CD14-positive monocyte (primary cell): Measurements from ENCODE around the gene TRIM3. TPM values are rescaled to one million over a fixed set of nuclear protein-coding genes. Genes with fewer than 3 reads are reported as not detected.
A peak's percentile ranks its signal among the peaks of the same experiment; 100 is the strongest.

Source experiments
- DNase-seq, 3 donors: peaks; one replicate each; pipeline ENCODE4 v3.0.0-alpha.2; 2011 to 2022
- H2AFZ ChIP-seq: 2 replicates; pipeline ENCODE4 v1.6.0; 2012; ENCODE audit warnings: mild to moderate bottlenecking, low read depth, low read length, inconsistent platforms; ENCODE audit not compliant: insufficient read depth, poor library complexity, severe bottlenecking
- H3K27ac ChIP-seq, 2 donors: 1 replicate in 1 of 2; 2 replicates in 1 of 2; pipeline ENCODE4 v1.5.1; 2012 to 2013; ENCODE audit warnings: low read length in 2 of 2, control low read depth in 1 of 2, inconsistent platforms in 1 of 2, low read depth in 1 of 2, mild to moderate bottlenecking in 1 of 2
- H3K27me3 ChIP-seq, 2 donors: one replicate each; pipeline versions ENCODE4 v1.6.0 to v1.6.1; 2011 to 2013; ENCODE audit warnings: low read length in 2 of 2; ENCODE audit not compliant: control insufficient read depth in 2 of 2, insufficient read depth in 2 of 2
- H3K36me3 ChIP-seq, 2 donors: replicated peaks in 1 of 2; 1 replicate in 1 of 2; 2 replicates in 1 of 2; pipeline versions ENCODE4 v1.5.1 to v1.6.1; 2012 to 2013; ENCODE audit warnings: low read length in 2 of 2, control low read depth in 1 of 2, inconsistent platforms in 1 of 2, mild to moderate bottlenecking in 1 of 2; ENCODE audit not compliant: insufficient read depth in 2 of 2, control insufficient read depth in 1 of 2
- H3K4me1 ChIP-seq, 2 donors: 1 replicate in 1 of 2; 2 replicates in 1 of 2; pipeline versions ENCODE4 v1.5.1 to v1.6.1; 2012 to 2013; ENCODE audit warnings: low read length in 2 of 2, control low read depth in 1 of 2, inconsistent platforms in 1 of 2, mild to moderate bottlenecking in 1 of 2, moderate library complexity in 1 of 2; ENCODE audit not compliant: insufficient read depth in 2 of 2, control insufficient read depth in 1 of 2
- H3K4me2 ChIP-seq: replicated peaks from 2 replicates; pipeline ENCODE3; 2012; ENCODE audit warnings: low read length, moderate library complexity, mild to moderate bottlenecking; ENCODE audit not compliant: poor library complexity, severe bottlenecking; ENCODE audit errors: extremely low read depth
- H3K4me3 ChIP-seq, 3 experiments: fragments of 200-600 bp in 1 of 3; sonication (generic) in 1 of 3; replicated peaks in 1 of 3; 1 replicate in 2 of 3; 2 replicates in 1 of 3; pipeline ENCODE4 v1.5.1; 2011 to 2013; ENCODE audit warnings: low read length in 3 of 3, mild to moderate bottlenecking in 3 of 3, control low read depth in 2 of 3, low read depth in 2 of 3, inconsistent platforms in 1 of 3, moderate library complexity in 1 of 3
- H3K79me2 ChIP-seq: 2 replicates; pipeline ENCODE4 v1.6.0; 2012; ENCODE audit warnings: mild to moderate bottlenecking, control low read depth, inconsistent platforms, low read length, moderate library complexity; ENCODE audit not compliant: insufficient read depth
- H3K9ac ChIP-seq: 2 replicates; pipeline ENCODE4 v1.6.0; 2017; ENCODE audit warnings: low read length, mild to moderate bottlenecking; ENCODE audit not compliant: insufficient read depth, poor library complexity, severe bottlenecking
- H3K9me3 ChIP-seq, 2 donors: replicated peaks in 1 of 2; 1 replicate in 1 of 2; 2 replicates in 1 of 2; pipeline versions ENCODE4 v1.5.1 to v1.6.1; 2012 to 2013; ENCODE audit warnings: low read length in 2 of 2, control low read depth in 1 of 2; ENCODE audit not compliant: control insufficient read depth in 1 of 2, insufficient read depth in 1 of 2
- H4K20me1 ChIP-seq: 2 replicates; pipeline ENCODE4 v1.6.0; 2012; ENCODE audit warnings: mild to moderate bottlenecking, low read length, control low read depth, moderate library complexity; ENCODE audit not compliant: insufficient read depth
- H3K27ac Mint-ChIP-seq, 7 donors: one replicate each; pipeline ENCODE4 v1.8.0; 2020; ENCODE audit warnings: mild to moderate bottlenecking in 7 of 7, mixed read lengths in 7 of 7, moderate library complexity in 6 of 7, inconsistent platforms in 2 of 7
- H3K27me3 Mint-ChIP-seq, 3 donors: one replicate each; pipeline ENCODE4 v1.8.0; 2021 to 2022; ENCODE audit warnings: low read depth in 3 of 3, mild to moderate bottlenecking in 3 of 3, mixed read lengths in 3 of 3, moderate library complexity in 3 of 3, inconsistent platforms in 1 of 3
- H3K36me3 Mint-ChIP-seq, 2 donors: one replicate each; pipeline ENCODE4 v1.8.0; 2020; ENCODE audit warnings: mixed read lengths in 2 of 2, inconsistent platforms in 1 of 2, mild to moderate bottlenecking in 1 of 2
- H3K4me1 Mint-ChIP-seq: one replicate; pipeline ENCODE4 v1.8.0; 2020; ENCODE audit warnings: mild to moderate bottlenecking, mixed read lengths
- H3K4me3 Mint-ChIP-seq, 2 donors: one replicate each; pipeline ENCODE4 v1.8.0; 2020; ENCODE audit warnings: mild to moderate bottlenecking in 2 of 2, mixed read lengths in 2 of 2, moderate library complexity in 1 of 2
- H3K9me3 Mint-ChIP-seq, 7 donors: one replicate each; pipeline ENCODE4 v1.8.0; 2020 to 2022; ENCODE audit warnings: mixed read lengths in 7 of 7, mild to moderate bottlenecking in 6 of 7, moderate library complexity in 6 of 7, inconsistent platforms in 2 of 7
- CTCF ChIP-seq: fragments of 200-600 bp; IDR thresholded peaks from one replicate; pipeline ENCODE4 v1.8.0; 2022; ENCODE audit warnings: antibody characterized with exemption, mild to moderate bottlenecking
- WGBS: methylation state at CpG from one replicate; pipeline ENCODE4 v1.1.5; 2013; ENCODE audit warnings: missing lambda C conversion rate; ENCODE audit not compliant: insufficient coverage; 5-methylcytosine and 5-hydroxymethylcytosine counted together
- intact Hi-C, 2 donors: fragments of 100-400 bp; cut with micrococcal nuclease; formaldehyde crosslinking; loops; one replicate each; pipeline versions ENCODE4 v1.15.0 to v1.15.1; 2023
- polyA plus RNA-seq, 3 donors: library from polyadenylated mRNA; depleted of rRNA in 1 of 3; unstranded in 2 of 3; stranded (reverse) in 1 of 3; fragments of 300-500 nt in 2 of 3; fragments of >200 nt in 1 of 3; fragmentation: Illumina TruSeq in 2 of 3; gene quantifications; 1 replicate in 2 of 3; 2 replicates in 1 of 3; pipeline ENCODE4 v1.2.3, GENCODE V29; 2012 to 2021

Gene TRIM3
- polyA plus RNA-seq, 3 donors, result 1.7 to 36.2 (median 3.3) TPM

GRCh38 chr11:6474413-6474792 lies 662 bp upstream of the TRIM3 start:
- Histone ChIP-seq H3K4me3 (peak overlapping the region; percentile 29 to 87 (median 51)), H3K9ac (peak overlapping the region; percentile 79)
- no peak for DNase-seq

GRCh38 chr11:6472934-6473333 lies 807 bp downstream of the TRIM3 start:
- no peak overlapping the region for H3K27ac ChIP-seq
- H3K27me3 ChIP-seq, result no peaks in the 10 kb centered on the region
- Mint-ChIP-seq H3K9me3 (no peaks in the 10 kb centered on the region), H3K27me3 (peaks cover 0 to 5% (median 1%) of the 10 kb centered on the region in 3 donors), H3K27ac (peak overlapping the region in 3 of 7 donors; percentile 10 to 65 (median 46)), H3K4me1 (peaks cover 27% of the 10 kb centered on the region), H3K4me3 (peak overlapping the region; percentile 82 to 91), H3K36me3 (peaks cover 11% of the 10 kb centered on the region in 2 donors)
- peak overlapping the region; percentile 46 for H2AFZ ChIP-seq
- no peaks in the 10 kb centered on the region for H4K20me1 ChIP-seq
- 83% methylated on average over 1 of the region's 1 CpG for WGBS
- peak overlapping the region; percentile 84 for H3K4me2 ChIP-seq
- no peak for TF ChIP-seq CTCF
- H3K4me1 ChIP-seq, result peaks cover 26 to 28% of the 10 kb centered on the region in 2 donors
- peaks cover 10 to 15% of the 10 kb centered on the region in 2 donors for H3K36me3 ChIP-seq
- H3K79me2 ChIP-seq, result peaks cover 9% of the 10 kb centered on the region
- H3K9me3 ChIP-seq, result no peaks in the 10 kb centered on the region
- H3K4me3 ChIP-seq, result peak overlapping the region in 2 of 3 experiments; percentile 81 to 87
- H3K9ac ChIP-seq, result no peak overlapping the region
- intact Hi-C loops, result loop anchor here in 1 of 2 donors (10.0 kb wide), 1 partner anchor 1512 kb away; the partner anchor contains the start of gene EIF3F
- no peak for DNase-seq

More at GRCh38 chr11:6474413-6474792, 662 bp upstream of the TRIM3 start:
- Mint-ChIP-seq H3K27me3 (peaks cover 0 to 7% (median 1%) of the 10 kb centered on the region in 3 donors), H3K4me1 (peaks cover 27% of the 10 kb centered on the region), H3K27ac (peak overlapping the region; percentile 66 to 91 (median 78)), H3K4me3 (peak overlapping the region; percentile 83 to 89), H3K36me3 (peaks cover 22 to 26% of the 10 kb centered on the region in 2 donors), H3K9me3 (no peaks in the 10 kb centered on the region)
- no peak for TF ChIP-seq CTCF
- H3K4me2 ChIP-seq, result peak overlapping the region; percentile 84
- peaks cover 9% of the 10 kb centered on the region for H3K79me2 ChIP-seq
- peak overlapping the region; percentile 91 for H2AFZ ChIP-seq
- WGBS, result 43% methylated on average over 1 of the region's 7 CpGs
- peaks cover 18 to 19% of the 10 kb centered on the region in 2 donors for H3K4me1 ChIP-seq
- H4K20me1 ChIP-seq, result no peaks in the 10 kb centered on the region
- H3K27me3 ChIP-seq, result no peaks in the 10 kb centered on the region
- H3K27ac ChIP-seq, result peak overlapping the region; percentile 61 to 63
- no peaks in the 10 kb centered on the region for H3K9me3 ChIP-seq
- intact Hi-C loops, result loop anchor here in 1 of 2 donors (10.0 kb wide), 1 partner anchor 1510 kb away; the partner anchor contains the start of gene EIF3F
- peaks cover 22 to 29% of the 10 kb centered on the region in 2 donors for H3K36me3 ChIP-seq
